GM12873 (cell line): Measurements from ENCODE around the gene PALD1.
A peak's percentile ranks its signal among the peaks of the same experiment; 100 is the strongest.

ENCODE experiments used
- TF ChIP-seq, protein P1 (sequence below): IDR thresholded peaks from 2 replicates; pipeline ENCODE4 v1.5.1; 2012; ENCODE audit warnings: low read depth, mild to moderate bottlenecking, moderate library complexity, low read length, control low read depth; ENCODE audit not compliant: insufficient read depth; ENCODE audit errors: missing control alignments

Gene PALD1

DNA sequence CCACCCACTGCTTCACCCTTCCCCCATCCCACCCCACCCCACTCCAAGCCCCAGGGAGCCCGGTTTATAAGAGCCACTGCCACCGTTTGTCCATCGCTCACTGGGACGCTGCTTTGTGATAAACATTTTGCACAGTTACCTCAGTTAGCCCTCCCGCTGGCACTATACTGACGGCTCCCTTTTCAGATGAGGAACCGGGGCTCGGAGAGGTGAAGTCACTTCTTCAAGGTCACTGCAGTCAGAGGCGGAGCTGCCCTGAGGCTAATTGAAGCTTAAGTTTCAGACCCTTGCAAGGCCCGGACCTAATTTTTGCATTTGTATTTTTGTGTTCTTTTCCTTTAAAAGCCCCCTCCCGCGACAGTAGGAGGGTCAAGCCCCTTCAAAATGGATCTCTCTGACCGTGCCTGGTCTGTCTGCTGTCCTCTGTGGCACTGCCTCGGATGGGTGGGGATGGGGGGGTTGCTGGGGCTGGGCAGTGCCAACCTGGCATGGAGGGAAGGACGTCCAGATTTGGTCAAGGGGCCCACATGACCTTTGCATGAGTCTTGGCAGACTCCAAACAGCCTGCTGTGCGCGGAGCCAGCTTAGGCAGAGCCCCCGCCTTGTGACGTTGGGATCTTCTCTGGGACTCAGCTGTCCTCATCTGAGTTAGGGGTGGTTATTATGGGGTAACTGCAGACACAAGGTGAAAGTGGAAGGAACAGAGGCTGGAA lies 19.4 kb upstream of the PALD1 start:
- TF ChIP-seq, protein P1, sequence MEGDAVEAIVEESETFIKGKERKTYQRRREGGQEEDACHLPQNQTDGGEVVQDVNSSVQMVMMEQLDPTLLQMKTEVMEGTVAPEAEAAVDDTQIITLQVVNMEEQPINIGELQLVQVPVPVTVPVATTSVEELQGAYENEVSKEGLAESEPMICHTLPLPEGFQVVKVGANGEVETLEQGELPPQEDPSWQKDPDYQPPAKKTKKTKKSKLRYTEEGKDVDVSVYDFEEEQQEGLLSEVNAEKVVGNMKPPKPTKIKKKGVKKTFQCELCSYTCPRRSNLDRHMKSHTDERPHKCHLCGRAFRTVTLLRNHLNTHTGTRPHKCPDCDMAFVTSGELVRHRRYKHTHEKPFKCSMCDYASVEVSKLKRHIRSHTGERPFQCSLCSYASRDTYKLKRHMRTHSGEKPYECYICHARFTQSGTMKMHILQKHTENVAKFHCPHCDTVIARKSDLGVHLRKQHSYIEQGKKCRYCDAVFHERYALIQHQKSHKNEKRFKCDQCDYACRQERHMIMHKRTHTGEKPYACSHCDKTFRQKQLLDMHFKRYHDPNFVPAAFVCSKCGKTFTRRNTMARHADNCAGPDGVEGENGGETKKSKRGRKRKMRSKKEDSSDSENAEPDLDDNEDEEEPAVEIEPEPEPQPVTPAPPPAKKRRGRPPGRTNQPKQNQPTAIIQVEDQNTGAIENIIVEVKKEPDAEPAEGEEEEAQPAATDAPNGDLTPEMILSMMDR: no peak

DNA sequence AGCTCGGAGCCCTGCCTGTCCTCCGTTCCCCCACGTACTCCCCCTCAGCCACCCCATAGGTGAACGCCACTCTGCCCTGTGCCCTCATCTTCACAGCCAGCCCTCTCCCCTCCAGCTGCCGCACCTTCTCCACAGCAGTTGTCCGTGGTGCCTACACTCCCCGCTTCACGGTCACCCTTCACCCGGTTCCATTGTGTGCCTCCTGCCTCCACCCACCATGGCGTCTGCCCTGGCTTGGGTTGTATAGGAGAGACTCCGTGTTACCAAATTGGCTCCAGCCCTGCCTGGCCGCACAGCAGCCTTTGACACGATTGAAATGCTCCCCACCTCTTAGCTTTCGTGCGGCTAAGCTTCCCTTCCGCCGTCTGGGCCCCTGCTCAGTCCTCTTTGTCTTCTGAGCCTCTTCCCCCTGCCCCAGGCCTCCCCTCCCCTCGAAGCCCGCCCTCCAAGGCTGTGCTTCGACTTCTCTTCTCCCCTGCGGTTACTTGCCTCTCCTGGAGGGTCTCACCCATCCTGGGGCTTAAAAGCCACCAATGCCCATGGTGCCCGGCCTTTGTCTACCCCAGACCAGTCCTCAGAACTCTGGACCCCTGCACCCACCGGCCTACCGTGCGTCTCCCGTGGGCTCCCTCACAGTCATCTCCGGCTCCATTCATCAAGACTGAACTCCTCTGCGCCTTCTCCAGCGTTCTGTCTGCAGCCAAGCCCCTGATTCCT lies 18.6 kb upstream of the PALD1 start:
- TF ChIP-seq, protein P1: no peak

DNA sequence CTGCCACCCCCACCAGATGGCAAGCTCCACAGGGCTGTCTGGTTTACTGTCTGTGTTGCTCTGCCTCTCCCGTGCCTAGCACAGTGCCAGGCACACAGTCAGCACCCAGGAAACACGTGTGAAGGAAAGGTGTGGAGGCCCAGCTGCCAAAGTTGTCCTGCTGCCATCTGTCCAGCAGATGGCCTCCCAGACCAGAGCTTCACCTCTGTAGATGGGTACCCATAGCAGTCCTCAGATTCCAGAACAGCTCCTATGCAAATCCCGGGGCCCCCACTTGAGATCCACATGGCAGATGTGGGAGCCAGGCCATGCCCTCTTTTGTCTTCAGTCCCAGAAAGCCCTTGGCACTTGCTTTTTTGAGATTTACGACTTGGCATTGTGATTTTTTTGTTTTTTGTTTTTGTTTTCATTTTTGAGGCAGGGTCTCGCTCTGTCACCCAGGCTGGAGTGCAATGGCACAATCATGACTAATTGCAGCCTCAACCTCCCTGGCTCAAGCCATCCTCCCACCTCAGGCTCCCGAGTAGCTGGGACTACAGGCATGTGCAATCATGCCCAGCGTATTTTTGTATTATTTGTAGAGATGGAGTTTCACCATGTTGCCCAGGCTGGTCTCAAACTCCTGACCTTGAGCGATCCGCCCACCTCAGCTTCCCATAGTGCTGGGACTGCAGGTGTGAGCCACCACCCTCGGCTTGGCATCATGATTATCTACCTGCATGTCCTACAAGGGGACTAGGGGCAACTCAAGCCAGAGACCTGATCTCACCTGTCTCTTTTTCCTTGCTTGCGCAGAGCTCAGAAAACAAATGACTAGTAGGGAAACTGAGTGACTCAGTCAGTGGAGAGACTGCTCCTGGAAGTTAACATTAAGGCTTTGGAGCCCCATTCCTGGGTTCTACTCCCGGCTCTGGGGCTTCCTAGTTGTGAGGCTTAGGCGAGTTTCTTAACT lies 16.9 kb upstream of the PALD1 start:
- TF ChIP-seq, protein P1: peak; percentile 95

DNA sequence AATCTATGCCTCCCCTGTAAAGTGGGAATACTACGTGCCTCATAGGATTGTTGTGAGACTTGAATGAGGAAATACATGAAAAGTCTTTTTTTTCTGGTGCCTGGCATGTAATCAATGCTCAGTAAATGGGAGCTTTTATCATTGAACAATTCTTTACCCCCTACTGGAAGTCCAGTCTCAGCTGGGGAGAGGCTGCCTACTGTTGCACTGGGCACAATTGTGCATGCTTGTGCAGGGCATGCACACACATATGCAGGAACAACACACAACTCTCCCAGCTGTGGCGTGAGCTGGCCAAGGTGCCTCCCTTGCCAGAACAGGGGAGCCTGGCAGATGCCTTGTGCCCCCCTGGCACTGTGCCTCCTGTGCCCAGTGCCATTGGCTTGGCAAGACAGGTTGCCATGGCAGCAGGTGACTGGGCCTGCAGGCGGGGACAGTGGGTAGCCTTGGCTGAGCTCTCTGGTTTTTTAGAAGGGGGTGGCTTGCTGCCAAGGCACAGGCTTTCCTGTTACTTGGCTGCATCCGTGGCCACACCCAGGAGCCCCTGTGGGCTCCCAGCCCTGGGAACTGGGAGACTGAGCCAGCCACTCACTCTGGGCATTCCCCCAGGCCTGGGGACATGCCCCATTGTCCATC lies 16.1 kb upstream of the PALD1 start:
- TF ChIP-seq, protein P1: no peak

DNA sequence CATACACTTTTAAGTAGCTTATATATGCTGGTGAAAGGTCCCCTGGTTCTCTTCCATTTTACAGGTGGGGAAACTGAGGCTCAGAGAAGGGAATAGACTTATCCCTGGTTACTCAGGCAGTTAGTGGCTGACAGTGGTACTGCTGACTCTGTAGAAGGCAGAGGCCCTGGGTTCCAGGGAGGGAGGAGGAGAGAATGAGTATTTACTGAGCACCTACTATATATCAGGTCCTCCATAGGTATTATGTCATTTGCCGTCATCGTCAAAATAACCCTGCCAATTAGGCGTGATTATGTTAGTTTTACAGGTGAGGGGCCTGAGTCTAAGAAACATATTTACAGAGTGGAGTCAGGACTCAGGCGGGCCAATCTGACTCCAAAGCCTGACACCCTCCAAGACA lies 13.3 kb upstream of the PALD1 start:
- TF ChIP-seq, protein P1: no peak

DNA sequence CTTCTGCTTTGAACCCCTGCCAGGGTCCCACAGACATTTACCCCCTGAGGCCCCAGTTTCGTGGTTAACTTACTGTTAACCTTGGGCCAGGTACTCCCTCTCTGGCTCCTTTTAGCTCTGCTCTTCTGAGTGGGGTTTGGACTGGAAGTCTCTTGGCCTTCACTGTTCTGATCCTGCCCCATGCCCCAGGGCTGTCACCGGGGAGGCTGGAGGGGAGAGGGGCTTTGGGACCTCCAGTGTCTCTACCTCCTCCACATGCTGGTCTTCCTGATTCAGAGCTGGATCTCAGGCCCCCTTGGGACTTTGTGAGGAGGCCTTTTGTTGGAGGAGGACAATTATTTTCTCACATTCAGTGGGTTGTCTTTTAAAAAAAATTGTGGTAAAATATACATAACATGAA lies 12.7 kb upstream of the PALD1 start:
- TF ChIP-seq, protein P1: no peak
